Uterus (tissue), 4 donors: ENCODE measurements around the gene TRDMT1. TPM values are rescaled to one million over a fixed set of nuclear protein-coding genes. Genes with fewer than 3 reads are reported as not detected.
A peak's percentile ranks its signal among the peaks of the same experiment; 100 is the strongest.

Experiments used
- DNase-seq, 2 donors: peaks; one replicate each; pipeline ENCODE4 v3.0.0-alpha.2; 2019 to 2020
- H3K27ac ChIP-seq, 2 donors: fragments of 200-600 bp; sonication (generic); 1 replicate in 1 of 2; 2 replicates in 1 of 2; pipeline ENCODE4 v1.5.1; 2016 to 2018
- H3K27me3 ChIP-seq, 2 donors: fragments of 200-600 bp; sonication (generic); one replicate each; pipeline ENCODE4 v1.5.1; 2018 to 2019; ENCODE audit warnings: control low read depth in 1 of 2
- H3K36me3 ChIP-seq, 2 donors: fragments of 200-600 bp; sonication (generic); one replicate each; pipeline ENCODE4 v1.5.1; 2019; ENCODE audit warnings: control low read depth in 1 of 2
- H3K4me1 ChIP-seq, 2 donors: fragments of 200-600 bp; sonication (generic); one replicate each; pipeline ENCODE4 v1.5.1; 2018 to 2019; ENCODE audit warnings: control low read depth in 1 of 2
- H3K4me3 ChIP-seq, 2 donors: fragments of 200-600 bp; sonication (generic); 1 replicate in 1 of 2; 2 replicates in 1 of 2; pipeline ENCODE4 v1.5.1; 2018 to 2019; ENCODE audit warnings: mild to moderate bottlenecking in 1 of 2
- H3K9me3 ChIP-seq, 2 donors: fragments of 200-600 bp; sonication (generic); one replicate each; pipeline ENCODE4 v1.5.1; 2019; ENCODE audit warnings: control low read depth in 1 of 2
- CTCF ChIP-seq, 4 experiments: fragments of 200-600 bp in 2 of 4; fragments of 450-650 bp in 2 of 4; sonication (generic) in 2 of 4; IDR thresholded peaks; one replicate each; pipeline ENCODE4 v1.5.1; 2016 to 2019; ENCODE audit warnings: antibody characterized with exemption in 4 of 4, mild to moderate bottlenecking in 2 of 4, moderate library complexity in 1 of 4
- POLR2A ChIP-seq, 2 donors: fragments of 450-650 bp; IDR thresholded peaks; one replicate each; pipeline ENCODE4 v1.6.1; 2016; ENCODE audit warnings: antibody characterized with exemption in 2 of 2, mild to moderate bottlenecking in 1 of 2, moderate library complexity in 1 of 2
- intact Hi-C: fragments of 100-400 bp; cut with DNase I; formaldehyde crosslinking; loops from one replicate; pipeline ENCODE4 v1.15.1; 2023; ENCODE audit warnings: low total_unique reads
- total RNA-seq, 4 donors: library from RNA; depleted of rRNA in 3 of 4; stranded (reverse); fragments of >200 nt in 3 of 4; gene quantifications; one replicate each; pipeline versions ENCODE4 v1.1.0 to v1.2.4, GENCODE V29; 2014 to 2023
- donor health status: DM: yes; HTN: yes; CAD: no.

TRDMT1 gene
- total RNA-seq, 4 donors from 2014 or later, result 2.6 to 25.4 (median 14.8) TPM

GRCh38 chr10:17196573-17196972, 4.9 kb downstream of the TRDMT1 start:
- Histone ChIP-seq H3K36me3 (no peaks in the 10 kb centered on the region), H3K9me3 (no peaks in the 10 kb centered on the region), H3K27me3 (no peaks in the 10 kb centered on the region), H3K27ac (no peak overlapping the region), H3K4me3 (no peak overlapping the region), H3K4me1 (peaks cover 0 to 8% of the 10 kb centered on the region in 2 donors)
- no peak for DNase-seq
- intact Hi-C loops, result no loop called here
- TF ChIP-seq CTCF (IDR thresholded peaks at IDR 0.05) (no peak), POLR2A (IDR thresholded peaks at IDR 0.05) (no peak)

DNA sequence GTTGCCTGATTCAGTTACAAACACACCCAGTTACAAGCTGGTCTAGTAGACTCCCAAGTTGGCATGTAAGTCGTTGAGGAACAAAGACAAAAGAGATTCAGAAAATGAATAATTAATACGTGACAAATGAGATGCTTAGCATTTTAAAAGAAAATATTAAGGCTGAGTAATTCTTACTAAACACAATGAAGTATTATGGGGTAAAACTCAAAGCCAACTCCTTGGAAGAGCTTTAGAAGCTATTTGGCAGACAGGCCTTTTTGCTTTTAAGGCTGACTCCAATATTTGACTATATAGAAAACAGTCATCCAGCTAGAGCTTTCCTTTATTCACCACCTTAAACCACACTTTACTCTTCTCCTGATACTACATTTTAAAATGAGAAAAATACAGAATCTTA, 5.4 kb downstream of the TRDMT1 start:
- no peaks in the 10 kb centered on the region for H3K36me3 ChIP-seq
- H3K27me3 ChIP-seq, result no peaks in the 10 kb centered on the region
- peak overlapping the region in 1 of 2 donors; percentile 5 for H3K27ac ChIP-seq

GRCh38 chr10:17195083-17195482, 6.4 kb downstream of the TRDMT1 start:
- Histone ChIP-seq H3K9me3 (no peaks in the 10 kb centered on the region), H3K4me1 (peaks cover 0 to 8% of the 10 kb centered on the region in 2 donors), H3K27ac (no peak overlapping the region), H3K27me3 (no peaks in the 10 kb centered on the region), H3K4me3 (no peak overlapping the region), H3K36me3 (no peaks in the 10 kb centered on the region)
- TF ChIP-seq POLR2A (IDR thresholded peaks at IDR 0.05), result no peak
- no peak for TF ChIP-seq CTCF (IDR thresholded peaks at IDR 0.05)
- no peak for DNase-seq
- intact Hi-C loops, result no loop called here

More for the DNA sequence above, 5.4 kb downstream of the TRDMT1 start:
- Histone ChIP-seq H3K4me1 (peaks cover 0 to 8% of the 10 kb centered on the region in 2 donors), H3K9me3 (no peaks in the 10 kb centered on the region), H3K4me3 (no peak overlapping the region)
- DNase-seq, result no peak
- TF ChIP-seq POLR2A (IDR thresholded peaks at IDR 0.05) (no peak), CTCF (IDR thresholded peaks at IDR 0.05) (no peak)
- intact Hi-C loops, result no loop called here

GRCh38 chr10:17190602-17191001, 10.9 kb downstream of the TRDMT1 start:
- intact Hi-C loops, result no loop called here
- H3K27ac ChIP-seq, result no peak overlapping the region
- no peak for DNase-seq
- H3K4me3 ChIP-seq, result no peak overlapping the region
- no peaks in the 10 kb centered on the region for H3K4me1 ChIP-seq
- TF ChIP-seq CTCF (IDR thresholded peaks at IDR 0.05) (no peak), POLR2A (IDR thresholded peaks at IDR 0.05) (no peak)
- no peaks in the 10 kb centered on the region for H3K36me3 ChIP-seq
- H3K27me3 ChIP-seq, result no peaks in the 10 kb centered on the region
- no peaks in the 10 kb centered on the region for H3K9me3 ChIP-seq

- Histone ChIP-seq H3K4me3 (no peak overlapping the region), H3K36me3 (no peaks in the 10 kb centered on the region), H3K9me3 (no peaks in the 10 kb centered on the region), H3K27me3 (no peaks in the 10 kb centered on the region), H3K27ac (no peak overlapping the region), H3K4me1 (no peaks in the 10 kb centered on the region)
- intact Hi-C loops, result no loop called here
- no peak for DNase-seq
- TF ChIP-seq POLR2A (IDR thresholded peaks at IDR 0.05), result no peak
Observed at GRCh38 chr10:17188644-17189172, 12.8 kb downstream of the TRDMT1 start.

DNA sequence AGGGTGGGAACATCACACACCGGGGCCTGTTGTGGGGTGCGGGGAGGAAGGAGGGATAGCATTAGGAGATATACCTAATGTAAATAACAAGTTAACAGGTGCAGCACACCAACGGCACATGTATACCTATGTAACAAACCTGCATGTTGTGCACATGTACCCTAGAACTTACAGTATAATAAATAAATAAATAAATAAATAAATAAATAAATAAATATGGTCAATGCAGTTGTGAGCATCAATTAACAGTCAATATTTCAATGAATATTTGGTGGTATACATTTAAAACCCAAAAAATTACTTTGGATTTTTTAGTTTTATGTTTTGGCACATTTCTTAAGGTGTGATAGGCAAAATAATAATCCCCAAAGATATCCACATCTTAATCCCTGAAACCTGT, 15.6 kb downstream of the TRDMT1 start:
- TF ChIP-seq CTCF (IDR thresholded peaks at IDR 0.05) (no peak), POLR2A (IDR thresholded peaks at IDR 0.05) (no peak)
- H3K27ac ChIP-seq, result no peak overlapping the region
- no peak for DNase-seq
- H3K36me3 ChIP-seq, result no peaks in the 10 kb centered on the region
- H3K27me3 ChIP-seq, result no peaks in the 10 kb centered on the region
- H3K9me3 ChIP-seq, result no peaks in the 10 kb centered on the region
- intact Hi-C loops, result no loop called here
- no peak overlapping the region for H3K4me3 ChIP-seq
- no peaks in the 10 kb centered on the region for H3K4me1 ChIP-seq
